Right lobe of liver (tissue), 4 donors: ENCODE data around the gene DYNLL1.

ENCODE experiments used
- CTCF ChIP-seq, 4 donors: fragments of 200-600 bp in 3 of 4; fragments of 450-650 bp in 1 of 4; IDR thresholded peaks; one replicate each; pipeline versions ENCODE4 v1.5.1 to v1.8.0; 2016 to 2022; ENCODE audit warnings: antibody characterized with exemption in 4 of 4, mild to moderate bottlenecking in 2 of 4
- POLR2A ChIP-seq: fragments of 450-650 bp; IDR thresholded peaks from one replicate; pipeline ENCODE4 v1.6.1; 2017; ENCODE audit warnings: antibody characterized with exemption, mild to moderate bottlenecking
- donor health status: DM: no; HTN: no; CAD: no.
- donor health status: DM: no; HTN: no; CAD: no.
- donor health status: DM: no; HTN: yes; CAD: no.

- TF ChIP-seq CTCF (IDR thresholded peaks at IDR 0.05) (no peak), POLR2A (no peak)
Measured at GRCh38 chr12:120500581-120500980, 4.7 kb downstream of the DYNLL1 start.
